Bone marrow (tissue), 2 donors: ENCODE data around the gene CCNJ.
"Not testable (repeated sequence)": the region's sequence is repeated elsewhere in the genome, so short reads cannot be mapped to it uniquely, and the experiment has no call there.

Source experiments
- DNase-seq, 2 donors: peaks; one replicate each; lab custom pipeline; 2025; lab: John Stamatoyannopoulos, UW

CCNJ gene

GRCh38 chr10:96043033-96043892 lies at the start of gene CCNJ:
TSS of gene CCNJ (plus strand) at chr10:96043583. CDS start at chr10:96044394, 811 bp downstream.
- peak; percentile 35 to 89 for DNase-seq

DNA sequence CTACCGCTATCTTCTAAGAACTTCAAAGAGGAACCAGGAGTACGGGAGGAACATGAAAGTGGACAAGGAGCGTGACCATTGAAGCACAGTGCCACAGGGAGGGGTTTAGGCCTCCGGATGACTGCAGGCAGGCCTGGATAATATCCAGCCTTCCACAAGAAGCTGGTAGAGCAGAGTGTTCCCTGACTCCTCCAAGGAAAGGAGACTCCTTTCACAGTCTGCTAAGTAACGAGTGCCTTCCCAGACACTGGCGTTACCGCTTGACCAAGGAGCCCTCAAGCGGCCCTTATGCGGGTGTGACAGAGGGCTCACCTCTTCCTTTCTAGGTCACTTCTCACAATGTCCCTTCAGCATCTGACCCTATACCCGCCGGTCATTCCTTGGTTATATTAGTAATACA lies 49.0 kb upstream of the CCNJ start:
- DNase-seq, result not testable (repeated sequence)

DNA sequence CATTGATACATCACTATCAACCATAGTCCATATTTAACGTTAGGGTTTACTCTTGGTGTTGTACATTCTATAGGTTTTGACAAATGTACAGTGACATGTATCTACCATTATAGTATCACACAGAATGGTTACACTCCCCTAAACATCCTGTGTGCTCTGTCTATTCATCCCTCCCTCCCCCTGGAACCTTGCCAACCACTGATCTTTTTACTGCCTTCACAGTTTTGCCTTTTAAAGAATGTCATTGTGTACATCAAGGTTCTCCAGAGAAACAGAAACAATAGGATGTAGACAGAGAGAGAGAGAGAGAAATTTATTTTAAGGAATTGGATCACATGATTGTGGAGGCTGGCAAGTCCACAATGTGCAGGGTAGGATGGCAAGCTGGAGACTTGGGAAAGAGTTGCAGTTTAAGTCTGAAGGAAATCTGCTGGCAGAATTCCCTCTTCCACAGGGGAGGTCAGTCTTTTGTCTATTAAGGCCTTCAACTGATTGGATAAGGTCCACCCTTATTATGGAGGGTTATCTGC lies 45.1 kb upstream of the CCNJ start:
- DNase-seq, result no peak

DNA sequence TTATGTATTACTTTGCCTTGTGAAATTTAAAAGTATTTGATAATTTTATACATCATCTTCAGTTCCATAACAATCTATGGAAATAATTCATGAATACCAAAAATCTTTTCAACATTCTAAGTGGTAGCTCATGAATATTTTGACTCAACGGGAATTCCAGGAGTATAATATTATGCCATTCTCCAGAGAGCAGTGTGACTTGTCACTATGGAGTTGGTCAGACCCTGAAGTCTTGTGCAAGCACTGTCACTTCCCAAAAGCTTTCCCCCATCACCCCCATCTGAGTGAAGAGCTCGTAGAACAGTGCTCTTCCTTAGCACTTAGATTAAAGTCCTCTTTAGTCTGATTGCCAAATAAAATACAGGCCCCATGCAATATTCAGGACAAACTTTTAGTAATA lies 29.4 kb upstream of the CCNJ start:
- DNase-seq, result no peak

GRCh38 chr10:96014473-96015102 lies 28.8 kb upstream of the CCNJ start:
- no peak for DNase-seq

GRCh38 chr10:96017191-96017687 lies 26.1 kb upstream of the CCNJ start:
- no peak for DNase-seq

- no peak for DNase-seq
These were observed 22.1 kb upstream of the CCNJ start for GRCh38 chr10:96021332-96021731.

GRCh38 chr10:96022739-96023138 lies 20.6 kb upstream of the CCNJ start:
- no peak for DNase-seq

DNA sequence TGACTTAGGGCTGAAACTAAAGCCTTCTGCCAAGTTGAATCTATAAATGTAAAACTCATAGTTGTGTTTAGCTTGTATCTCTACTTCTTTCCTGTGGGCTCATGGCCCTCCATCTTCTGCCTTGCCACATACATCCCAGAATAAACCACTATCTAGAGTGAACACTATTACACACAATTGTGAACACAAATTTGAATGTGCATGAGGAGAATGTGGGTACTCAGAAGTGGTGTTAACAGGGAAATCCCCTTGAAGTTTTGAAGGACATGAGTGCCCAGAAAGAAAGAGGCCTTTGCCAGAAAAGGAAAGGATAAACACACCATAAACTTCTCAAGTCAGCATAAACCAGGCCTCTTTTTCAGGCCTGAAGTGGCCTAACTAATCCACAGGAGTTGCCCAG lies 20.2 kb upstream of the CCNJ start:
- DNase-seq, result no peak

GRCh38 chr10:96025566-96025965 lies 17.8 kb upstream of the CCNJ start:
- no peak for DNase-seq

DNA sequence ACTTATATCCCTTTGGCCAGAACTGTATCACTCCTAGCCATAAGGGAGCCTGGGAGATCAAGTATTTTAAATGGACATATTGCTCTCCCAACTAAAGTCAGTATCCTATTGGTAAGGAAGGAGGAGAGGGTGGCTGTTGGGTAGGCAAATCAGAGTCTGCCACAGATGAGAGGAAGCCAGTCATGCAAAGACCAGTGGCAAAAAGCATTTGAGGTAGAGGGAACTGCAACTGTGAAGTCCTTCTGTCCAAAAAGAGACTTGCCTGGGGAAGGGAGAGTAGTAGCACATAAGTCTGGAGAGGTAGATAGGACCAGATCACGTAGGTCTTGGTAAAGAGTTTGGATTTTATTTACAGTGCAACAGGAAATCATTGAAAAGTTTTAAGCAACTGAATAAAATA lies 8.8 kb upstream of the CCNJ start:
- no peak for DNase-seq

- no peak for DNase-seq
These were observed 4.7 kb upstream of the CCNJ start for GRCh38 chr10:96038476-96039387.

DNA sequence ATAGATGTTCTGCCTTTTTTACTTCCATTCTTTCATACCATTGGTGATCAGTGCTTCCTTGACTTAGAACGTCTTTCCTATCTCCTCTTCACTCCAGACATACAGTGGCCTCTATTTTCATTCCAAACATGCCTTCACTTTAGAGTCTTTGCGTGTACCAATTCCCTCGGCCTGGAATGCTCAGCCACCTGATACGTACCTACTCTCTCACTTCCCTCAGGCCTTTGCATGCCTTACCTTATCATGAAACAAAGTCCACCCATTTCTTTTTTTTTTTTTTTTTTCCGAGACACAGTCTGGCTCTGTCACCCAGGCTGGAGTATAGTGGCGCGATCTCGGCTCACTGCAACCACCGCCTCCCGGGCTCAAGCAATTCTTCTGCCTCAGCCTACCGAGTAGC lies 2.2 kb upstream of the CCNJ start:
- DNase-seq, result no peak

DNA sequence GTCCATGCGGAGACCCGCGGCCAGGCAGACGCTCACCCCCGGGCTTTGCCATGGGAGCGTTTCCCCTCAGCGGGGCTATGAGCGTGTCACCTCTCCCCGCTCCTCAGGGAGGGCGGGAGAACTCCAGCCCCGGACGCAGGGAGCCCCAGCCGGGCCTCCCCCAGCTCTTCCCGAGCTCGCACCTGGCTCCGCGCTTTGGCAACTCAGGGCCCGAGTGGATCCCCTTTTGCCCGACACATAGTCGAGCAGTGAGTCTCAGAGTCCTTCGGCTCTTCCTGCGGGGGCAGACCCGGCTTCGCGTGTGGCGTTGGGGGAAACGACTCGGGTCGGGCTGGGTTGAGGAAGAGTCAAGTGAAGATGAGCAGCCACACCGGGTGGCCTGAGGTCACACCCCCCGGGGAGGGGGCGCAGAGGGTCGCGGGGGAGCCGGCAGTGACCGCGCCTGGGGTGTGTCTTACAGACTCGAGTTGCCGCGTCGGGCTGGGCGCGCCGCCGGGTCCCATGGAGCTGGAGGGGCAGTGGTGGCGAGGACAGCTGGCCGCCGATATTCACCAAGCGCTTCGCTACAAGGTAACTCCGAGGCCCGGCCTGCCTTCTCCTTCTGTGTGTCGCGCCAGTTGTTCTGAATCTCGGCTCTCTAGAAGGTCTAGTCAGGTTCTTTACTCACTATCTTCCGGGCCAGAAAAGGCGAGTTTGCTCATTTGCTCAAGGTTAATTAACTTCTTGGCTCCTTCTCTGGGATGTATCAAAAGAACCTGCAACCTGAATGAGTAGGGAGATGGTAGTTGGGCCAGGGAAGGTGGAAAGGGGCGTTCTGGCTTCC lies 721 bp downstream of the CCNJ start:
- DNase-seq, result peak; percentile 18 to 73

- peak; percentile 9 to 24 for DNase-seq
These were observed 1.4 kb downstream of the CCNJ start for GRCh38 chr10:96044736-96045135.

DNA sequence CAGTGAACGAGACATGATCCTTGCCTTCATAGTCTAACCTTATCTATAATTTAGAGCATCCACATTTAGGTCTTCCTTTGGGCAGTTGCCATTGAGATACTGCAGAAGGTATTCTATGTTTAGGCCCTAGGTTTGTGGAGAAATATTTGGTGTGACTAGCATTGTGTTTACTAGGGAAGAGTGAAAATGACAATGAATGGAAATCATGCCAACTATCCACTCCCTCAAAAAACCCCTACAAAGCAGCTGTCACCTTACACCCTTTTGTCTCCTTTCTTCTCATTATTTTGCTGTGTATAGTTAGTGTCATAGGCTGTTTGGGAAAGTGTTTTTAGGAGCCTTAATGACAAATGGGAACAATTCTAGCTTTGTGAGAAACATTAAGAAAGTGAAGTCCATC lies 3.2 kb downstream of the CCNJ start:
- no peak for DNase-seq

DNA sequence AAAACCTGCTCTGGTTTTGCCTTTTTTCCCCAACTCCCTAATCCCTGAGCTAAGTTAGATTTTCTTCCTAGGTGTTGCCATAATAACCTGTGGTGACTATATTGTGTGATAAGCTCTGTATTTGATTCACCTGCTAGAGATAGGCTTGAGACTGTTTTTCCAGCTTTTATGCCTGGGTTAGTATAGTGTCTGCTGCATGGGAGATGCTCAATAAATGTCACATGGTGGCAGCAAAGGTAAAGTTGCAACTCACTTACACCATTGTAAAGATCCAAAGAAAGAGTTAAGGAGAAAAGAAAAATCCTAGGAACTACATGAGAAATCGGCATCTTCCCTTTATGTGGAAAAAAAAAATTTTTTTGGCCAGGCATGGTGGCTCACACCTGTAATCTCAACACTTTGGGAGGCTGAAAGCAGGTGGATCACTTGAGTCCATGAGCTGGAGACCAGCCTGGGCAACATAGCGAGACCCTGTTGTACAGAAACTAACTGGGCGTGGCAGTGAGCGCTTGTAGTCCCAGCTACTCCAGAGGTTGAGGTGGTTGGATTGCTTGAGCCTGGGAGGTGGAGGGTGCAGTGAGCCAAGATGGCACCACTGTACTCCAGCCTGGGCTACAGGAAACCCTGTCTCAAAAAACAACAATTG lies 3.7 kb downstream of the CCNJ start:
- no peak for DNase-seq

- DNase-seq, result not testable (repeated sequence)
These were observed 4.5 kb downstream of the CCNJ start for GRCh38 chr10:96047925-96048324.

DNA sequence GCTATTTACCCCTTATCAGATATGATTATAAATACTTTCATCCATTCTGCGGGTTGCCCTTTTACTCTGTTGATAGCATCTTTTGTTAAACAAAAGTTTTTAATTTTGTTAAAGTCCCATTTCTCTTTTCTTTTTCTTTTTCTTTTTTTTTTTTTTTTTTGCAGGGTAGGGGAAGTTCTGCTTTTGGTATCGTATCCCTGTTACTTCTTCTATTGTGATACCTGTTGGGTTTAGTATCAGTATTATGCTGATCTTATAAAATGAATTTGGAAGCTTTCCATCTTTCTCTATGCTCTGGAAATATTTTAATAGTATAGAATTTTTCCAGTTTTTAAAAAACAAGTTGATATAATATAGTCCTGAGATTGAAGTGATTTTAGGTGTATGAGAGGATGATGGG lies 6.0 kb downstream of the CCNJ start:
- no peak for DNase-seq

DNA sequence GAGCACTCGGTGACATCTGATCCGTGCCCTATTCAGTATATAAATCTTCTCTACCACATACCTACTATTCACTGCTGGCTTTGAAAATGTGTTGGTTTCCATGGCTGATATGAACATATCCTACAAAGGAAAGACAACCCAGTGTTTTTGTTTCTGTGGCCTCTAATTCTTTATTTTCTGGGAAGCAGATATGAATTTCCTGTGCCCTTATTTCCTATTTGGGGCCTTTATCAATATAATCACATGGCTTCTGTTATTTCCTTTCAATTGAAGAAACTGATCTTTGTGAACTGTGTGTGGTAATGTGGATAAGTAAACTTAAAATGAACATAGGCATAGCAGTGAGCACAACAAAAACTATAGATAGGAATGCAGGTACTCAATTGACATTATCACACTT lies 10.6 kb downstream of the CCNJ start:
- DNase-seq, result no peak

- DNase-seq, result no peak
These were observed 13.4 kb downstream of the CCNJ start for GRCh38 chr10:96056787-96057186.
